ENCODE results near the gene BAZ2A.

DNA sequence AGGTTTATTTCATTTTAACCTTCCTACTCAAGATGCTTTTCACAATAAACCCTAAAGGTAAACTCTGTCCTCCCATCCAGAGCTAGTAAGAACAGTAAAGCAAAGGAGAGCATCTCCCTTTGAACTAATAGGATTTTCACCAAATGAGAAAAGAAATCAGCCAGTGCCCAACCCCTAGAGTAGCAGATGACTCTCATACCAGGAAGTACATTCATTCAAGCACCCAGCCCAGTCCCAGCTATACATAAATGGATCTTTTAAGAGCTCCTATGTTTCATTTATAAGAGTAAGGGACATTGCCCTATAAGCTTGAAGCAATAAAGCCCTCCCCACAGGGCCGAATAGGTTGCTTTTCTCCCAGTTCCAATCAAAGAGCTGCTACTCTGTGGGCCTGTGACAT is 7.6 kb downstream of the BAZ2A start:
- TF ChIP-seq CTCF (IDR thresholded peaks at IDR 0.05) = no peak
- TF ChIP-seq POLR2A (IDR thresholded peaks at IDR 0.05) = no peak

All from lower leg skin (tissue), 3 donors.